ENCODE measurements around the gene GPATCH4.
"Not testable (repeated sequence)": the region's sequence is repeated elsewhere in the genome, so short reads cannot be mapped to it uniquely, and the experiment has no call there.

Gene GPATCH4

GRCh38 chr1:156571919-156572662 is 29.2 kb downstream of the GPATCH4 start, which contains the start of gene IQGAP3:
TSS of gene IQGAP3 (minus strand) at chr1:156572565. CDS start at chr1:156572529, 36 bp downstream.
- peak; percentile 92 for DNase-seq

- DNase-seq, result peak; percentile 35
Observed at GRCh38 chr1:156571261-156571852, 29.9 kb downstream of the GPATCH4 start.

GRCh38 chr1:156566436-156566835 is 34.8 kb downstream of the GPATCH4 start:
- DNase-seq, result no peak

GRCh38 chr1:156565519-156565918 is 35.8 kb downstream of the GPATCH4 start:
- no peak for DNase-seq

- peak; percentile 30 for DNase-seq
Observed at GRCh38 chr1:156560585-156561163, 40.6 kb downstream of the GPATCH4 start.

- no peak for DNase-seq
Observed at GRCh38 chr1:156559797-156560385, 41.4 kb downstream of the GPATCH4 start.

GRCh38 chr1:156559086-156559796 is 42.0 kb downstream of the GPATCH4 start:
- no peak for DNase-seq

- no peak for DNase-seq
Observed at GRCh38 chr1:156556354-156556753, 44.9 kb downstream of the GPATCH4 start.

- no peak for DNase-seq
Observed at GRCh38 chr1:156555715-156556114, 45.6 kb downstream of the GPATCH4 start.

- DNase-seq, result no peak
Observed at GRCh38 chr1:156554971-156555370, 46.3 kb downstream of the GPATCH4 start.

- DNase-seq, result no peak
Observed at GRCh38 chr1:156553860-156554485, 47.3 kb downstream of the GPATCH4 start.

- not testable (repeated sequence) for DNase-seq
Observed at GRCh38 chr1:156552937-156553336, 48.3 kb downstream of the GPATCH4 start.

- DNase-seq, result no peak
Observed at GRCh38 chr1:156552518-156552917, 48.8 kb downstream of the GPATCH4 start.

- no peak for DNase-seq
Observed at GRCh38 chr1:156551869-156552268, 49.4 kb downstream of the GPATCH4 start.

- DNase-seq, result no peak
Observed at GRCh38 chr1:156551066-156551643, 50.1 kb downstream of the GPATCH4 start.

GRCh38 chr1:156550346-156550745 is 50.9 kb downstream of the GPATCH4 start:
- DNase-seq, result no peak

GRCh38 chr1:156549831-156550230 is 51.4 kb downstream of the GPATCH4 start:
- no peak for DNase-seq

- DNase-seq, result no peak
Observed at GRCh38 chr1:156549390-156549789, 51.9 kb downstream of the GPATCH4 start.

GRCh38 chr1:156547982-156548381 is 53.3 kb downstream of the GPATCH4 start:
- DNase-seq, result no peak

- DNase-seq, result no peak
Observed at GRCh38 chr1:156547434-156547833, 53.8 kb downstream of the GPATCH4 start.

- DNase-seq, result no peak
Observed at GRCh38 chr1:156546267-156546666, 55.0 kb downstream of the GPATCH4 start.

- no peak for DNase-seq
Observed at GRCh38 chr1:156544592-156545102, 56.6 kb downstream of the GPATCH4 start.
